Activated T-cell treated with anti-CD3 and anti-CD28 coated beads, Interleukin-2, amount 50 U/mL, for 24 hours (primary cell): Measurements from ENCODE around the gene MYCN.

Experiments
- DNase-seq: peaks from one replicate; pipeline ENCODE4 v3.0.0-alpha.2; 2020
- H3K27ac Mint-ChIP-seq: 2 replicates; pipeline ENCODE4 v1.8.0; 2020; ENCODE audit warnings: mild to moderate bottlenecking, mixed read lengths
- H3K27me3 Mint-ChIP-seq: 2 replicates; pipeline ENCODE4 v1.8.0; 2020; ENCODE audit warnings: mixed read lengths
- H3K36me3 Mint-ChIP-seq: 2 replicates; pipeline ENCODE4 v1.8.0; 2020; ENCODE audit warnings: low read depth, mixed read lengths
- H3K4me1 Mint-ChIP-seq: 2 replicates; pipeline ENCODE4 v1.8.0; 2020; ENCODE audit warnings: low read depth, mixed read lengths
- H3K4me3 Mint-ChIP-seq: 2 replicates; pipeline ENCODE4 v1.8.0; 2020; ENCODE audit warnings: mild to moderate bottlenecking, moderate library complexity, mixed read lengths
- H3K9me3 Mint-ChIP-seq: 2 replicates; pipeline ENCODE4 v1.8.0; 2020; ENCODE audit warnings: mixed read lengths

MYCN gene

DNA sequence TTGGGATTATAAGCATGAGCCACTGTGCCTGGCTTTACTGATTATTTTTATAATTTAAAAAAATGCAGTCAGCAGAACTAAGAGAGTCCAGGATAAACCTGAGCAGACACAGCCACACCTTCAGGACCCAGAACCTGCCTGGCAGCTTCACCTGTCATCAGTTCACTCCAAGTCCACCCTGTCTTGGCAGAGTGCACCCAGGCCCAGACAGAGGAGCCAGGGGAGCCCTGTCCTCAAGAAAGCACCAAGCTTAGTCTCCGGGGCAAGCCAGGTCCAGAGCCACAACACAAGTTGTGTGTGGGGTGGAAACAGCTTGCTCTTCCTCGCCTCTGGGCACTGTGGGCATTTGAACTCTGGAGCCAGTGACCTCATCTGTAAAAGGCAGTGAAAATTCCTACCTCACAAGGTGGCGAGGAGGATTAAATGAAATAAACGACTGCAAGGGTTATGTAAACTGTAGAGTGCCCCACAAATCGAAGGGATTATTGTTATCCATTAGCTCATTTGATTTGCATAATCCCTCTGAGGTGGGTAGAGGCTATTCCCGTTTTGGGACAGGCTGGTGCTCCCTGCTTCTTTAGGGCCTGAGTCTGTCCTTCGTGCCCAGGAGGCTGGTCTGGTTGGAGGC, 24.7 kb downstream of the MYCN start:
- peaks cover 51% of the 10 kb centered on the region for H3K4me1 Mint-ChIP-seq
- DNase-seq, result no peak
- H3K36me3 Mint-ChIP-seq, result no peaks in the 10 kb centered on the region
- no peaks in the 10 kb centered on the region for H3K9me3 Mint-ChIP-seq
- no peak overlapping the region for H3K4me3 Mint-ChIP-seq
- H3K27me3 Mint-ChIP-seq, result no peaks in the 10 kb centered on the region
- H3K27ac Mint-ChIP-seq, result peak overlapping the region; percentile 77

DNA sequence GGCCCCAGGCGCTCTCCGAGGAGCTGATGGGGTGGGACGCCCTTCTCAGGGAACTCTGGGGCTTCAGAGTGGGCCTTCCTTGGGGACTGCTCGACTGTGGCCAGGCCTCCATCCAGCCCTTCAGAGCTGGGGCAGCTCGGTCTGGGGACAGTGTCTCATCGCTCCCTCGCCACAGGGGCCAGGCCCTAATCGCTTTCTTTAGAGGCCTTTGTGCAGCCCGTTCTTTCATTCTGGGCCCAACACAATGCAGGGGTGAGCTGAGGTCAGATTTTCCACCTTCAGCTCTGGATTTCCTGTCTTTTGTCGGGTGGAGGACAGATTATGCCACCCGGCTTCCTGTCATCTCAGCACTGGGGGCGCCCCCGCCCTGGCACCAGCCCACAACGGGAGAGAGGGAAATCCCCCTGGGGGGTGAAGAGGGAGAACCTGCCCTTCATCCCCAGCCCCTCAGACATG, 25.2 kb downstream of the MYCN start:
- DNase-seq, result peak; percentile 66
- H3K4me1 Mint-ChIP-seq, result peaks cover 53% of the 10 kb centered on the region
- H3K27ac Mint-ChIP-seq, result peak overlapping the region; percentile 77

DNA sequence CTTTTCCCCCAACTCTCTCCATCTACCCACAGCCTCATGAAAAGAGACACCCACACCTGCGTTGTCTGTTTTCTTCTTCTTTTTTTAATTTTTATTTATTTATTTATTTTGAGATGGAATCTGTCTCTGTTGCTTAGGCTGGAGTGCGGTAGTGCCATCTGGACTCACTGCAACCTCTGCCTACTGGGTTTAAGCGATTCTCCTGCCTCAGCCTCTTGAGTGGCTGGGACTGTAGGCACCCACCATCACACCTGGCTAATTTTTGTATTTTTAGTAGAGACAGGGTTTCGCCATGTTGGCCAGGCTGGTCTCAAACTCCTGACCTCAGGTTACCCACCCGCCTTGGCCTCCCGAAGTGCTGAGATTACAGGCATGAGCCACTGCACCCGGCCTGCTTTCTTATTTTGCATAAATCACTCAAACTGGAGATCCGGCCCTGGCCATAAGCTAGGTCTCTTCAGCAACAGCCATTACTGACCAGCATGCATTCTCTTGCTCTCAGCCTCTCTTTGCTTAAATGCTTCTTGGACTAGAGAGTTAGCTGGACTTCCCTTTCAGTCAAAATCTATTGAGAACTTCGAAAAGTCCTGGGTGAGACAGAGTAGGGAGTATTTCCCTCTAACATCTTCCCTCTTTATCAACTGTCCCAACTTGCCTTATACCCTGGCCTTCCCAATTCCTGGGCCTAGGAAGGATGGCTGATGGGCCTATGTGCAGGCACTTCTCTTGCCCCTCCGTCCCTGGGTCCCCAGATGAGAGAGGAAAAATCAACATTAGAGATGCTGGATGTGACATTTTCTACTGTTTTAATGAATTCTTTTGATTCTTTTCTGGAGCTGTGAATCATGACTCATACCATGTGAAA, 27.3 kb downstream of the MYCN start:
- no peaks in the 10 kb centered on the region for H3K27me3 Mint-ChIP-seq
- no peak overlapping the region for H3K4me3 Mint-ChIP-seq
- H3K4me1 Mint-ChIP-seq, result peaks cover 59% of the 10 kb centered on the region
- H3K9me3 Mint-ChIP-seq, result no peaks in the 10 kb centered on the region
- H3K36me3 Mint-ChIP-seq, result no peaks in the 10 kb centered on the region
- peak overlapping the region; percentile 81 for H3K27ac Mint-ChIP-seq
- no peak for DNase-seq

More for the DNA sequence above, 25.2 kb downstream of the MYCN start:
- Mint-ChIP-seq H3K9me3 (no peaks in the 10 kb centered on the region), H3K27me3 (no peaks in the 10 kb centered on the region), H3K4me3 (peak overlapping the region; percentile 35), H3K36me3 (no peaks in the 10 kb centered on the region)

DNA sequence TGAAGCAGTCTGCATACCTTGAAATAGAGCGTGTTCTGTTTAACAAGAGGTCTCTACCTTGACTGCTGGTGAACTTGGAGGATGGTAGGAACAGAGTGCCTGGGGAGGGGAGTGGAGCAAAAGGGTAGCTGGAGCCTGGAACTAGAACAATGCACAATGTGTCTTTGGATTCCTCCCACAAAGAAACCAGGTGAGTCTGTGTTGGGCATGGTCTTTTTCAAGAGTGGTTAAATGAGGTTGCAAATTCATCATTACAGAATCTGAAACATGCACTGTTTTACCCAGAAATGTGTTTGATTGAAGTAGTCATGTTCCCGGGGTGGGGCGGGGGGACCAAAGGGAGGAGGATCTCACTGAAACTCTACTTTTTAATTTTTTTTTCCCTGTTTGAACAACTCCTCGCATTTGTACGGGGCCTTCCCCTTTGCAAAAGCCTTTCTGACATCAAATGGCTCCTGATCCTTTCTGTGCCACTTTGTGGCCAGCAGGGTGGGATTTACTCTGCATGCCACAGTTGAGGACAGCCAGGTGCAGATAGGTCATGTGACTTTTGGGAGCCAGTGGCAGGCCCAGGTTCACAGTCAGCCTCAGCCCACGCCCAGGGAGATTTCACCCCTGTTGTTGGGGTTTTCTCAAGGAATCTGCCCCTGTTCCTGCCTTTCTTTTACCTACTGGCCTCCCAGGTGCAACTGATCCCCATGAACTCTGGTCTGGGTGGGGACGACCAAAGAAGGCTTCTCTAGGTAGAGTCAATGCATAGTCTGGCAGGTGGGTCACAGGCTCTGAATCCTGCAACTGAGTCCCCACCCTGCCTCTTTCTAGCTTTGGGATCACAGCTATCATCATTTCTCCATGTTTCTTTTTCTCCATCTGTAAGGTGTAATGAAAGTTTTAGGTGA, 28.2 kb downstream of the MYCN start:
- H3K27me3 Mint-ChIP-seq, result no peaks in the 10 kb centered on the region
- H3K27ac Mint-ChIP-seq, result peak overlapping the region; percentile 81
- H3K4me1 Mint-ChIP-seq, result peaks cover 67% of the 10 kb centered on the region
- no peaks in the 10 kb centered on the region for H3K36me3 Mint-ChIP-seq
- DNase-seq, result peak; percentile 47
- no peaks in the 10 kb centered on the region for H3K9me3 Mint-ChIP-seq
- no peak overlapping the region for H3K4me3 Mint-ChIP-seq

DNA sequence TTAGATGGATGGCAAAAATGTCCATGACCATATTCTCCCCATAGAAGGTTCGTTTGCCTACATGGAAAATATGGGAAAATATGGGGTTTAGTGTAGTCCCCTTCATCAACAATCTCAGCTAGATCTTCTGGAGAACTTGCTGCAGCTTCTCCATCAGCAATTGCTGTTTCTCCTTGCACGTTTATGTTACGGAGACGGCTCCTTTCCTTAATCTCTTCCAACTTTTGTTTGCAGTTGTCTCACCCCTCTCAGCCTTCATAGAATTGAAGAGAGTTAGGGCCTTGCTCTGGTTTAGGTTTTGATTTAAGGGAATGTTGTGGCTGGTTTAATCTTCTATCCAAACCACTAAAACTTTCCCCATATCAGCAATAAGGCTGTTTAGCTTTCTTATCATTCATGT, 28.9 kb downstream of the MYCN start:
- peak overlapping the region; percentile 80 for H3K27ac Mint-ChIP-seq
- no peaks in the 10 kb centered on the region for H3K27me3 Mint-ChIP-seq
- no peaks in the 10 kb centered on the region for H3K36me3 Mint-ChIP-seq
- H3K4me3 Mint-ChIP-seq, result no peak overlapping the region
- H3K4me1 Mint-ChIP-seq, result peaks cover 70% of the 10 kb centered on the region
- H3K9me3 Mint-ChIP-seq, result no peaks in the 10 kb centered on the region
- no peak for DNase-seq

DNA sequence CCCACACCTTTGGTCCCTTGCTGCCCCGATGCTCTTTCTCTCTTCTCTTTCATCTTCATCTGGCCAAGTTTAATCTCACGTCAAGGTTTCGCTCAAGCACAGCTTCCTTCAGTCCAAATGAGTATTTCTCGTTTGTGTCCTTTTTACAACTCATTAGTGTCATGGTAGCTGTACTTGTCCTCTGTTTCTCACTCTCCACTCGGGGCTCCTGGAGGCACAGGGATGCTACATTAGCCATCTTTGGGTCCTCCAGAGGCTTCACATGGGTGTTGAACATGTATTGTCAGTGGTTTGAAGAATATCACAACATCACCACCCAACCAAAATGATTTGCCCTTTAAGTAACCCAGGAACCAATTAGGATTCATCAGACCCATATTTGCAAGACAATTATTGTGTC, 30.4 kb downstream of the MYCN start:
- no peak overlapping the region for H3K4me3 Mint-ChIP-seq
- H3K27ac Mint-ChIP-seq, result no peak overlapping the region
- DNase-seq, result no peak
- no peaks in the 10 kb centered on the region for H3K27me3 Mint-ChIP-seq
- H3K4me1 Mint-ChIP-seq, result peaks cover 59% of the 10 kb centered on the region
- H3K9me3 Mint-ChIP-seq, result no peaks in the 10 kb centered on the region
- no peaks in the 10 kb centered on the region for H3K36me3 Mint-ChIP-seq

DNA sequence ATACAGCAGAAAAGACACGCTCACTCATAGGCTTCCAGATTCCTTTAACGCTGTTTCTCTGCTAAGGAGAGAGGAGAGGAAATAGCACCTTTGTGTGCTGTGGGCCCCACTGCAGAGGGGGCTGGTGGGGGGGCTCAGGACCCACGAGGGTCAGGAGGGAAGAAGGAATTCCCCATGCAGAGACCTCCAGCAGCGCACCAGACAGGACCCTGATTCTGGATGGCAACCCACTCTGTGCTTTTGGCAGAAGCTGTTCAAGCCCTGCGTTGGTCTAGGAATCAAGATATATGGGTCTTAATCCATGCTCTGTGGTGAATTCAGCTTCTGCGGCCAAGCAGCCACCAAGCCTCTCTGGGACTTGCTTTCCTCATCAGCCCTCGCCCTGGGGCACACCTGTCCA, 31.0 kb downstream of the MYCN start:
- H3K4me1 Mint-ChIP-seq, result peaks cover 53% of the 10 kb centered on the region
- H3K4me3 Mint-ChIP-seq, result no peak overlapping the region
- no peaks in the 10 kb centered on the region for H3K9me3 Mint-ChIP-seq
- no peak overlapping the region for H3K27ac Mint-ChIP-seq
- no peak for DNase-seq
- H3K36me3 Mint-ChIP-seq, result no peaks in the 10 kb centered on the region
- H3K27me3 Mint-ChIP-seq, result no peaks in the 10 kb centered on the region

DNA sequence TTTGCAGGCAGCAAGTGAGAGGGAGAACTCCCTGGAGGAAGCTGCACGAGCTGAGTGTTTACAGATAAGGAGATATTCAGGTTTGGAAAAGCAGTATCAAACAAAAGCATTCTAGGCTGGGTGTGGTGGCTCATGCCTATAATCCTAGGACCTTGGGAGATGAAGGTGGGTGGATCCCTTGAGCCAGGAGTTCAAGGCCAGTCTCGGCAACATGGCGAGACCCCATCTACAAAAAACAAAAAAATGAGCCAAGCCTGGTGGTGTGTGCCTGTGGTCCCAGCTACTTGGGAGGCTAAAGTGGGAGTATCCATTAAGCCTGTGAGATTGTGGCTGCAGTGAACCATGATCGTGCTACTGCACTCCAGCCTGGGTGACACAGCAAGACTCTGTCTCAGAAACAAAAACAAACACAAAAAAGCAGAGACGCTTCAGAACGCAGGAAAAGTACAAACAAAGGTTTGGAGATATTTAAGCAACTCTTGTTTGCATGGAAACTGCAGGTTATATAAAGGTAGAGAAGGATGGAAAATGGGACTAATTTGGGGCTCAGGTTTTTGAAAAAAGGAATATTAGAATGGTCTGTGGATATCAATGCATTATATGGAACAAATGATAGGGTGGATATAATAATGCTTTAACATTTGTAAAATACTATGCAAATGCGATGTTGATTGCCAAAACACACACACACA, 31.6 kb downstream of the MYCN start:
- no peaks in the 10 kb centered on the region for H3K9me3 Mint-ChIP-seq
- H3K36me3 Mint-ChIP-seq, result no peaks in the 10 kb centered on the region
- H3K4me3 Mint-ChIP-seq, result no peak overlapping the region
- no peak for DNase-seq
- peaks cover 49% of the 10 kb centered on the region for H3K4me1 Mint-ChIP-seq
- no peak overlapping the region for H3K27ac Mint-ChIP-seq
- H3K27me3 Mint-ChIP-seq, result no peaks in the 10 kb centered on the region

DNA sequence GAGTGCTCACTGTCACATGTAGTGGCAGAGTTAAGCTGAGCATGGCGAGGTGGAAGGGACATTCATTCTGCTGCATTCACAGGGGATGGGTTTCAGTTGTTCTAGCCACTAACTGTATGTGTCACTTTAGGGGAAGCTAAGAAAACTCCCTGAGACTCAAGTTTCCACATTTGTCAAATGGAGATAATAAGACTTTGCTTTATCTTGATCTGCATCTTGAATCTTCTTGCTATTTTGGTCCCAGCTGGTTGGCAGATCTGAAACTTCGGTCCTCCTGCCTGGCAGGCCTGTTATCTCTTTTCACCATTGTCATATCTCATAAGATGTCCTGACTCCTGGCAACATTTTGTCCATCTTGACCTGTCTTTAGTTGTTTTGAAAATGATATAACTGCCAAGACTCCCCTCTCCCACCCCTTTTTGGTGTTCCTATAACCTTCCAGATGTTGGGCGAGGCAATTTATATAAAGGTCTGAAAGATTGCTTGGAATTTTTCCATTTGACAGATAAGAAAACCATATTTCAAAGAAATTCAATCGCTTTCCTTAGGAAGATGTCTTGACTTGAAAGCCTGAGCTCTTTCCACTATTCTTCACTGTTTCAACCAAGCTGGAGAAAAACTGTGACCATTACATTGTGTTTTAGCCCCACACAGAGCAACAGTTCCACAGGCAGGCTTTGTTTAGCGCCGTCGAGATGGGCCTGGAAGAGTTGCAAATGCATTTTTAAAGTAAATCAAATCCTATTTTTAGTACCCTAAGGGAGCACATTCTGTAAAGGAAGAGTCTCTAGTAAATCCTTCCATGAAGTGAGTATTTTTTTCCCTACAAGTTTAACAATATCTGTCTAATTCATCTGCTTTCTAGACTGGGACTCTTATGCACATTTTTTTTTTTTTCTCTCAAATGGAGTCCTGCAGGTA, 33.4 kb downstream of the MYCN start:
- DNase-seq, result no peak
- Mint-ChIP-seq H3K4me3 (no peak overlapping the region), H3K27ac (peak overlapping the region; percentile 13), H3K4me1 (peaks cover 33% of the 10 kb centered on the region), H3K9me3 (no peaks in the 10 kb centered on the region), H3K36me3 (no peaks in the 10 kb centered on the region), H3K27me3 (no peaks in the 10 kb centered on the region)

DNA sequence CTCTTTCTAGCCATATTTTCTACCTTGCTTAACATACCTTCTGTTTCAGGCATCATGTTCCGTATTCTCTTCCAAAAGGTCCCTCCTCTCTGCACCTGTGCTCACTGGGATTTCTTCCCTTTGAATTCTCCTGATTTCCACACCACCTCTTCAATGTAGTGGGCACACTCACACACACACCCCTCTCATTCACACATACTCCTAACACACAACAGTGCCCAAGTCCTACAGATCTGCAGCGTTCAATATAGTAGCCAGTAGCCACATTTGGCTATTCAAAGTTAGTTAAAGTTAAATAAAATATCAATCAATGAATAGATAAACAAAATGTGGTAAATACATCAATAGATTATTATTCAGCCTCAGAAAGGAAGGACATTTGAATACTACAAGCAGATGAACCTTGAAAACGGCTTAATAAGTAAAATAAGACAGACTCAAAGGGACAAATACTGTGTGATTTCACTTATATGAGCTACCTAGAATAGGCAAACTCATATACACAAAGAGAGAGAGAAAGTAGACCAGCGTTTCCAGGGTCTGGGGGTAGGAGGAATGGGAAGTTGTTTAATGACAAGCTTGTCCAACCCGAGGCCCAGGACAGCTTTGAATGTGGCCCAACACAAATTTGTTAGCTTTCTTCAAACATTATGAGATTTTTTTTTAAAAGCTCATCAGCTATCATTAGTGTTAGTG, 34.4 kb downstream of the MYCN start:
- no peaks in the 10 kb centered on the region for H3K9me3 Mint-ChIP-seq
- H3K36me3 Mint-ChIP-seq, result no peaks in the 10 kb centered on the region
- H3K4me3 Mint-ChIP-seq, result no peak overlapping the region
- H3K4me1 Mint-ChIP-seq, result peaks cover 23% of the 10 kb centered on the region
- no peak overlapping the region for H3K27ac Mint-ChIP-seq
- no peak for DNase-seq
- H3K27me3 Mint-ChIP-seq, result no peaks in the 10 kb centered on the region

DNA sequence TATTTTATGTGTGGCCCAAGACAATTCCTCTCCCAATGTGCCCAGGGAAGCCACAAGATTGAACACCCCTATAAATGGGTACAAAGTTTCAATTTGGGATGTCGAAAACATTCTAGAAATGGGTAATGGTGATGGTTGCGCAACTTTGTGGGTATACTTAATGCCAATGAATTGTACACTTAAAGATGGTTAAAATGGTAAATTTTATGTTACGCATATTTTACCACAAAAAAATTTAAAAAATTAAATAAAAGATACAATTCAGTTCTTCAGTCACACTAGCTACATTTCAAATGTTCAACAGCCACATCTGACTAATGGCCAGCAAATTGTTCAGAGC, 34.9 kb downstream of the MYCN start:
- no peaks in the 10 kb centered on the region for H3K36me3 Mint-ChIP-seq
- no peak for DNase-seq
- H3K9me3 Mint-ChIP-seq, result no peaks in the 10 kb centered on the region
- no peak overlapping the region for H3K27ac Mint-ChIP-seq
- H3K4me1 Mint-ChIP-seq, result peaks cover 21% of the 10 kb centered on the region
- no peak overlapping the region for H3K4me3 Mint-ChIP-seq
- H3K27me3 Mint-ChIP-seq, result no peaks in the 10 kb centered on the region

DNA sequence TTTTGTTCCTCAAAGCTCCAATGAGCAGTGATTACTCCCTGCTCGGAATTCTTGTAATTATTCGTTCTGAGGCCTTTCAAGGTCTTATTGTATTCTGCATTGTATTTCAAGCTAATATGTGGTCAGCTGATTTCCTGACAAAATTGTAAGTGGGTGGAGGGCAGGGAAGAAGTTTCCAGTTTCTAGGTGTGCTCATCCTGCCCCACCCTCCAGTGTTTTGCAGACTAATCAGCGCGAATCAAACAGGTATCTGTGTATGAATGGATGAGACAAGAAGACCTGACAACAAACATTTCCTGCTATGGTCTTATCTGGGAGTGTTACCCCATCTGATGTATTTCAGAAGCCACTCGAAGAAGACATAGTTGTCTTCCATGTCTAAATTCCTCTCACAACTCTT, 35.3 kb downstream of the MYCN start:
- no peaks in the 10 kb centered on the region for H3K36me3 Mint-ChIP-seq
- no peak overlapping the region for H3K27ac Mint-ChIP-seq
- H3K4me1 Mint-ChIP-seq, result peaks cover 18% of the 10 kb centered on the region
- H3K4me3 Mint-ChIP-seq, result no peak overlapping the region
- no peaks in the 10 kb centered on the region for H3K27me3 Mint-ChIP-seq
- no peak for DNase-seq
- no peaks in the 10 kb centered on the region for H3K9me3 Mint-ChIP-seq

DNA sequence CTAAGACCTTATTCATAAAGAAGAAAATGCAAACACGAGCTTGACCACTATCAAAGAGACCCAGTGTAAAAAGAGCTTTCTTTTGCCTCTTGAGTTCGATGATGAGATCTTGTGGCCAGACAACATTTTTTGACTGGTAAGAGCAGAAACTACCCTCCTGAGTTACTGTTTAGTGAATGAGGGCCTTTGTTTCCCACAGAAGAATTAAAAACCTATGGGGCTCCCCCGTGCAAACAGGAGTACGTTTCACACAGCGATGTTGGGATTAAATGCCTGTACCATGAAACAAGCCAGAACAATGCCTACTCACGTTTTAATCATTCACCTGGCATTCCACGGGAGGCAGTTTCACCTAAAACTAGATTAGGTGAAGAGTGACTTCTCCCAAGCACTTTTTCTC, 36.0 kb downstream of the MYCN start:
- H3K4me3 Mint-ChIP-seq, result no peak overlapping the region
- no peaks in the 10 kb centered on the region for H3K9me3 Mint-ChIP-seq
- no peaks in the 10 kb centered on the region for H3K27me3 Mint-ChIP-seq
- no peak overlapping the region for H3K27ac Mint-ChIP-seq
- DNase-seq, result no peak
- peaks cover 17% of the 10 kb centered on the region for H3K4me1 Mint-ChIP-seq
- H3K36me3 Mint-ChIP-seq, result no peaks in the 10 kb centered on the region
